SK-N-SH (cell line): ENCODE data around the gene ZNF385C. TPM values are rescaled to one million over a fixed set of nuclear protein-coding genes. Genes with fewer than 3 reads are reported as not detected.

Source experiments
- CTCF ChIA-PET: fragments of 300-600, 350-600 bp; formaldehyde crosslinking; extraction: SDS; loops from one replicate; lab custom pipeline; 2021; lab: Yijun Ruan, JAX
- POLR2A ChIA-PET: fragments of 350-600 bp; sonication (Branson Sonifier 250); formaldehyde crosslinking; extraction: SDS; loops from one replicate; lab custom pipeline; 2020; ENCODE audit warnings: antibody characterized with exemption, inconsistent platforms; lab: Yijun Ruan, JAX
- DNase-seq: peaks from one replicate; pipeline ENCODE4 v3.0.0; 2012
- H2AFZ ChIP-seq: fragments of 200-600 bp; sonication (generic); 2 replicates; pipeline ENCODE4 v1.8.1; 2016; ENCODE audit warnings: antibody characterized with exemption, mild to moderate bottlenecking, low read depth
- H3F3A ChIP-seq: fragments of 200-600 bp; sonication (generic); replicated peaks from 2 replicates; pipeline ENCODE3; 2016; ENCODE audit warnings: antibody characterized with exemption, mild to moderate bottlenecking; ENCODE audit not compliant: insufficient read depth
- H3K27ac ChIP-seq, 2 experiments: fragments of 200-500 bp in 1 of 2; fragments of 200-600 bp in 1 of 2; sonication (Bioruptor generic) in 1 of 2; sonication (generic), shearing (Covaris generic) in 1 of 2; 2 replicates each; pipeline versions ENCODE4 v1.5.1 to v1.6.1; 2014 to 2016; ENCODE audit warnings: low read depth in 2 of 2, inconsistent platforms in 1 of 2, low read length in 1 of 2, mild to moderate bottlenecking in 1 of 2, mixed read lengths in 1 of 2
- H3K27me3 ChIP-seq: fragments of 200-600 bp; sonication (generic), shearing (Covaris generic); 2 replicates; pipeline ENCODE4 v1.6.1; 2016; ENCODE audit warnings: mixed run types; ENCODE audit not compliant: insufficient read depth
- H3K36me3 ChIP-seq, 2 experiments: fragments of 200-500 bp in 1 of 2; fragments of 200-600 bp in 1 of 2; sonication (Bioruptor generic) in 1 of 2; sonication (generic) in 1 of 2; replicated peaks in 1 of 2; 2 replicates each; pipeline versions ENCODE3 to v1.5.1; 2014 to 2016; ENCODE audit warnings: low read length in 1 of 2, mild to moderate bottlenecking in 1 of 2; ENCODE audit not compliant: insufficient read depth in 2 of 2, control insufficient read depth in 1 of 2
- H3K4me1 ChIP-seq, 2 experiments: fragments of 200-500 bp in 1 of 2; fragments of 200-600 bp in 1 of 2; sonication (Bioruptor generic) in 1 of 2; sonication (generic), shearing (Covaris generic) in 1 of 2; 2 replicates each; pipeline versions ENCODE4 v1.5.1 to v1.6.1; 2014 to 2016; ENCODE audit warnings: low read depth in 1 of 2, low read length in 1 of 2, mixed run types in 1 of 2; ENCODE audit not compliant: insufficient read depth in 2 of 2, control insufficient read depth in 1 of 2
- H3K4me2 ChIP-seq: fragments of 200-600 bp; sonication (generic), shearing (Covaris generic); 2 replicates; pipeline ENCODE4 v1.6.1; 2017; ENCODE audit warnings: mixed run types
- H3K4me3 ChIP-seq, 2 experiments: fragments of 200-500 bp in 1 of 2; fragments of 200-600 bp in 1 of 2; sonication (Bioruptor generic) in 1 of 2; sonication (generic), shearing (Covaris generic) in 1 of 2; 2 replicates each; pipeline versions ENCODE4 v1.5.1 to v1.8.1; 2014 to 2016; ENCODE audit warnings: low read depth in 2 of 2, inconsistent platforms in 1 of 2, low read length in 1 of 2, mild to moderate bottlenecking in 1 of 2, mixed read lengths in 1 of 2, moderate library complexity in 1 of 2
- H3K79me2 ChIP-seq: fragments of 200-600 bp; sonication (generic); 2 replicates; pipeline ENCODE4 v1.8.1; 2017; ENCODE audit warnings: mild to moderate bottlenecking; ENCODE audit not compliant: insufficient read depth
- H3K9ac ChIP-seq: fragments of 200-600 bp; sonication (generic); 2 replicates; pipeline ENCODE4 v1.6.1; 2017; ENCODE audit warnings: mixed run types
- H3K9me2 ChIP-seq: fragments of 200-600 bp; sonication (generic); 2 replicates; pipeline ENCODE4 v1.6.1; 2017; ENCODE audit warnings: mixed run types
- H3K9me3 ChIP-seq: fragments of 200-600 bp; sonication (generic); 2 replicates; pipeline ENCODE4 v1.6.1; 2017; ENCODE audit warnings: mixed run types, mild to moderate bottlenecking, moderate library complexity
- H4K20me1 ChIP-seq: fragments of 200-600 bp; sonication (generic); 2 replicates; pipeline ENCODE4 v1.6.1; 2017; ENCODE audit warnings: mild to moderate bottlenecking, mixed run types; ENCODE audit not compliant: insufficient read depth
- CHD2 ChIP-seq: fragments of 150-350 bp; IDR thresholded peaks from 2 replicates; pipeline ENCODE4 v1.6.1; 2018; ENCODE audit warnings: low read length; ENCODE audit not compliant: partially characterized antibody
- EP300 ChIP-seq, 2 experiments: IDR thresholded peaks; 2 replicates each; pipeline versions ENCODE4 v1.4.0 to v1.6.1; 2012; ENCODE audit warnings: borderline replicate concordance in 1 of 2, low read depth in 1 of 2, low read length in 1 of 2
- EZH2phosphoT487 ChIP-seq: fragments of 200-600 bp; sonication (generic); IDR thresholded peaks from 2 replicates; pipeline ENCODE4 v1.6.1; 2017; ENCODE audit warnings: low read depth, mixed run types, mild to moderate bottlenecking, antibody characterized with exemption, moderate library complexity, borderline replicate concordance
- GABPA ChIP-seq: IDR thresholded peaks from 2 replicates; pipeline ENCODE4 v1.4.0; 2012; ENCODE audit warnings: low read depth, mild to moderate bottlenecking
- GATA2 ChIP-seq: sonication (generic); formaldehyde crosslinking; IDR thresholded peaks from 2 replicates; pipeline ENCODE4 v1.5.0; 2020; ENCODE audit warnings: mild to moderate bottlenecking, missing genetic modification reagents
- IRF3 ChIP-seq: fragments of 150-350 bp; IDR thresholded peaks from 2 replicates; pipeline ENCODE4 v1.6.1; 2016; ENCODE audit warnings: mild to moderate bottlenecking, low read depth, low read length
- MAX ChIP-seq: IDR thresholded peaks from 2 replicates; pipeline ENCODE4 v1.4.0; 2012; ENCODE audit warnings: low read depth
- MEF2A ChIP-seq: IDR thresholded peaks from 2 replicates; pipeline ENCODE4 v1.4.0; 2012; ENCODE audit warnings: low read depth, borderline replicate concordance
- MXI1 ChIP-seq: IDR thresholded peaks from 2 replicates; pipeline ENCODE4 v1.6.1; 2012; ENCODE audit warnings: mild to moderate bottlenecking, low read depth, low read length, improper control_type of control experiment
- NFIC ChIP-seq: IDR thresholded peaks from 2 replicates; pipeline ENCODE4 v1.4.0; 2012; ENCODE audit warnings: borderline replicate concordance
- NRF1 ChIP-seq: IDR thresholded peaks from 2 replicates; pipeline ENCODE4 v1.6.1; 2012; ENCODE audit warnings: low read depth, mild to moderate bottlenecking, low read length
- PBX3 ChIP-seq: IDR thresholded peaks from 2 replicates; pipeline ENCODE4; 2012
- POLR2AphosphoS5 ChIP-seq: IDR thresholded peaks from 2 replicates; pipeline ENCODE4 v1.6.1; 2012; ENCODE audit warnings: low read depth, low read length
- RCOR1 ChIP-seq: fragments of 150-350 bp; IDR thresholded peaks from 2 replicates; pipeline ENCODE4 v1.6.1; 2017; ENCODE audit warnings: antibody characterized with exemption, low read length
- REST ChIP-seq: IDR thresholded peaks from 2 replicates; pipeline ENCODE4 v1.6.1; 2012; ENCODE audit warnings: mild to moderate bottlenecking, low read depth, low read length, moderate library complexity
- RFX5 ChIP-seq: IDR thresholded peaks from 2 replicates; pipeline ENCODE4 v1.6.1; 2012; ENCODE audit warnings: mild to moderate bottlenecking, improper control_type of control experiment, low read length
- RXRA ChIP-seq: IDR thresholded peaks from 2 replicates; pipeline ENCODE4 v1.4.0; 2012; ENCODE audit warnings: low read depth, mild to moderate bottlenecking, borderline replicate concordance
- SIN3A ChIP-seq: IDR thresholded peaks from 2 replicates; pipeline ENCODE4 v1.6.1; 2012; ENCODE audit warnings: low read depth, mild to moderate bottlenecking, low read length, moderate library complexity, borderline replicate concordance
- SMC3 ChIP-seq: IDR thresholded peaks from 2 replicates; pipeline ENCODE4 v1.6.1; 2012; ENCODE audit warnings: low read depth, low read length, improper control_type of control experiment
- TAF1 ChIP-seq: IDR thresholded peaks from 2 replicates; pipeline ENCODE4 v1.6.1; 2012; ENCODE audit warnings: low read depth, mild to moderate bottlenecking, low read length, moderate library complexity, borderline replicate concordance
- TCF12 ChIP-seq: IDR thresholded peaks from 2 replicates; pipeline ENCODE4 v1.4.0; 2012
- TEAD4 ChIP-seq: IDR thresholded peaks from 2 replicates; pipeline ENCODE4 v1.4.0; 2012; ENCODE audit warnings: mild to moderate bottlenecking, borderline replicate concordance; ENCODE audit not compliant: insufficient read depth
- USF2 ChIP-seq: fragments of 150-350 bp; IDR thresholded peaks from 2 replicates; pipeline ENCODE4 v1.6.1; 2017; ENCODE audit warnings: antibody characterized with exemption, low read length, low read depth, borderline replicate concordance
- WGBS: methylation state at CpG from one replicate; pipeline ENCODE4 v1.1.6; 2017; ENCODE audit warnings: low lambda C conversion rate; 5-methylcytosine and 5-hydroxymethylcytosine counted together
- polyA plus RNA-seq, 3 experiments: library from polyadenylated mRNA; depleted of rRNA; stranded (reverse); fragments of >200 nt; gene quantifications; 2 replicates each; pipeline ENCODE4 v1.2.3, GENCODE V29; 2012

ZNF385C gene
- polyA plus RNA-seq, 1 of the 3 experiments (the other 2 are of a cell fraction) = 0.05 TPM

GRCh38 chr17:42120770-42121769 lies 22.8 kb upstream of the ZNF385C start, which contains the start of gene KAT2A:
Gene KAT2A, minus strand, starts transcription at chr17:42121367. Its CDS starts 63 bp downstream, at chr17:42121304.
- Histone ChIP-seq H3K27me3 (no peaks in the 10 kb centered on the region), H3K4me2 (peak within 1 kb of the TSS; percentile 80), H3K9me3 (no peaks in the 10 kb centered on the region), H3K4me1 (peaks cover 0 to 11% of the 10 kb centered on the region in 2 experiments; a peak in 1 of 4 replicates), H3K9ac (peak within 1 kb of the TSS; percentile 73), H3K27ac (peak within 1 kb of the TSS in 1 of 2 experiments; percentile 64; a peak in 2 of 4 replicates), H3F3A (peaks cover 3% of the 10 kb centered on the region), H3K9me2 (no peaks in the 10 kb centered on the region), H4K20me1 (no peaks in the 10 kb centered on the region), H3K36me3 (peaks cover 14 to 36% of the 10 kb centered on the region in 2 experiments), H3K79me2 (no peaks in the 10 kb centered on the region), H2AFZ (0 out of 2 replicates have a peak within 1 kb of the TSS, but pooled peaks have one; percentile 84), H3K4me3 (peak within 1 kb of the TSS; percentile 49 to 71)
- POLR2A ChIA-PET = interaction anchor here (0.9 to 1.2 kb wide), 5 partner anchors 11 to 101 kb away, joined by 3 to 9 read pairs (median 3); partner anchors contain the start of gene NKIRAS2
- peak; percentile 97 for DNase-seq
- WGBS = 28% methylated on average over 21 of the region's 57 CpGs
- CTCF ChIA-PET = interaction anchor here (0.7 to 29.9 kb wide), 17 partner anchors 10 to 282 kb away, joined by 3 to 496 read pairs (median 4); partner anchors contain the start of genes CNP, DNAJC7, KCNH4 and NKIRAS2
- TF ChIP-seq MXI1 (peak; percentile 75), NRF1 (peak; percentile 90), REST (no peak), TEAD4 (no peak), RFX5 (no peak), TCF12 (no peak), USF2 (no peak), GABPA (no peak), IRF3 (no peak), SMC3 (no peak), POLR2AphosphoS5 (peak; percentile 81), MEF2A (no peak), GATA2 (CRISPR knock-in tag) (no peak), TAF1 (0 out of 2 replicates have a peak, but pooled peaks have one; percentile 55), PBX3 (no peak), EZH2phosphoT487 (no peak), SIN3A (peak; percentile 70; the same call in 1 of the 2 replicates), RCOR1 (no peak), CHD2 (peak; percentile 30), NFIC (no peak), RXRA (no peak), EP300 (IDR thresholded peaks at IDR 0.05; ENCODE audit: borderline replicate concordance in 1 of 2, low read depth in 1 of 2, low read length in 1 of 2) (no peak), MAX (peak; percentile 73; the same call in 1 of the 2 replicates)
